HCT116 (cell line): Measurements from ENCODE around the gene CLEC4M.

Source experiments
- CTCF ChIP-seq, 3 experiments: fragments of 200-600 bp in 1 of 3; sonication (generic) in 1 of 3; IDR thresholded peaks in 2 of 3; conservative IDR thresholded peaks in 1 of 3; 2 replicates each; pipeline ENCODE4 v1.5.1; 2012 to 2017; ENCODE audit warnings: low read depth in 2 of 3, low read length in 2 of 3, antibody characterized with exemption in 1 of 3, borderline replicate concordance in 1 of 3, control low read depth in 1 of 3, mild to moderate bottlenecking in 1 of 3, mixed read lengths in 1 of 3, mixed run types in 1 of 3, moderate library complexity in 1 of 3; ENCODE audit not compliant: insufficient read depth in 1 of 3
- EZH2phosphoT487 ChIP-seq: fragments of 200-600 bp; IDR thresholded peaks from 2 replicates; pipeline ENCODE4 v1.6.1; 2018; ENCODE audit warnings: antibody characterized with exemption, borderline replicate concordance
- POLR2A ChIP-seq: IDR thresholded peaks from 2 replicates; pipeline ENCODE4 v1.7.0; 2011; ENCODE audit warnings: borderline replicate concordance; ENCODE audit not compliant: insufficient read depth, insufficient read length; ENCODE audit errors: extremely low read depth
- POLR2AphosphoS5 ChIP-seq: IDR thresholded peaks from 2 replicates; pipeline ENCODE4 v1.6.1; 2011; ENCODE audit warnings: mild to moderate bottlenecking, low read depth, low read length, moderate library complexity
- ZFX ChIP-seq: fragments of 450-650 bp; IDR thresholded peaks from 2 replicates; pipeline ENCODE4 v1.6.1; 2017

GRCh38 chr19:7742575-7742974 is 20.5 kb upstream of the CLEC4M start:
- no peak for TF ChIP-seq POLR2A
- TF ChIP-seq ZFX, result no peak
- TF ChIP-seq CTCF (IDR thresholded peaks at IDR 0.05 in 2 of 3, conservative IDR thresholded peaks at IDR 0.05 in 1 of 3; ENCODE audit: borderline replicate concordance in 1 of 3, insufficient read depth in 1 of 3, low read depth in 2 of 3, low read length in 2 of 3), result no peak
- TF ChIP-seq POLR2AphosphoS5, result no peak
- no peak for TF ChIP-seq EZH2phosphoT487
